HK-2 (cell line): ENCODE results near the gene CFAP221.

Source experiments
- DNase-seq: peaks from one replicate; pipeline ENCODE4 v3.0.0-alpha.2; 2018; ENCODE audit not compliant: unreplicated experiment

CFAP221 gene

DNA sequence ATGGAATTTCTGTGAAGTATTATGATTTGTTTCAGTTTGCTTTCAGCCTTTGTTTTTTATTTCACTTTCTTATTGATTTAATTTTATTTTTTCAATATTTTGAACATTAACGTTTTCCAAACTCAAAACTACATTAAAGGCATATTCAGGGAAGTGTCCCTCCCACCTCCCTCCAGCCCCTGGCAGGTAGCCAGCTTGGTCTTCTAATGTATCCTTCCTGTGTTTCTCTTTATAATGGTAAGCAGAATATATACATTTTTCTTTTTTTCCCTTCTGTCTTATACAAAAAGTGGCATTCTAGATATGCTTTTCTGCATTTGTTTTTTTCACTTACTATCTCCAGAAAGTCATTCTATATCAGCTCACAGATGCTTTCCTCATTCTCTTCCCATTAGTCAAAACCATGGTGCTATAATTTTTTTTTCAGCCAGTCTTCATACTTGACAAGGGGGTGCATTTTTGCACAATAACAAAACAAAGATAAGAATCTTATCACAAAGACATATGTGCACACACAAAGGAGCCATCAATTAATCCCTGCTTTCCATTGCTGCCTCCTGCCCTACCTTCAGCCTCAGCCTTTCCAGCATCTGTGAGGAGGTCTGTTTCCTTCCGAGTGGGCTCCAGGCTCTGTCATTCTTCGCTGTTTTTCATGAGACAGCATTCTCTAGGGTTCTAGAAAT lies 101.1 kb downstream of the CFAP221 start:
- DNase-seq: no peak

DNA sequence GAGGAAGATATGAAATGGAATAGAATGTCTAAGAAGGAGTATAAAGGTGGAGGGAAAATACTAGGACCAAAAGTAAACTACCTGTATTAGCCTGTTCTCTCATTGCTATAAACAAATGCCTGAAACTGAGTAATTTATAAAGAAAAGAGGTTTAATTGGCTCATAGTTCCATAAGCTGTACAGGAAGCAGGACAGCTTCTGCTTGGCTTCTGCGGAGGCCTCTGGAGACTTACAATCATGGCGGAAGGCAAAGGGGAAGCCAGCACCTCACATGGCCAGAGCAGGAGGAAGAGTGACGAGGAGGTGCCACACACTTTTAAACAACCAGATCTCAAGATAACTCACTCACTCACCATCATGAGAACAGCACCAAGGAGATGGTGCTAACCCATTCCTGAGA lies 101.9 kb downstream of the CFAP221 start:
- no peak for DNase-seq

DNA sequence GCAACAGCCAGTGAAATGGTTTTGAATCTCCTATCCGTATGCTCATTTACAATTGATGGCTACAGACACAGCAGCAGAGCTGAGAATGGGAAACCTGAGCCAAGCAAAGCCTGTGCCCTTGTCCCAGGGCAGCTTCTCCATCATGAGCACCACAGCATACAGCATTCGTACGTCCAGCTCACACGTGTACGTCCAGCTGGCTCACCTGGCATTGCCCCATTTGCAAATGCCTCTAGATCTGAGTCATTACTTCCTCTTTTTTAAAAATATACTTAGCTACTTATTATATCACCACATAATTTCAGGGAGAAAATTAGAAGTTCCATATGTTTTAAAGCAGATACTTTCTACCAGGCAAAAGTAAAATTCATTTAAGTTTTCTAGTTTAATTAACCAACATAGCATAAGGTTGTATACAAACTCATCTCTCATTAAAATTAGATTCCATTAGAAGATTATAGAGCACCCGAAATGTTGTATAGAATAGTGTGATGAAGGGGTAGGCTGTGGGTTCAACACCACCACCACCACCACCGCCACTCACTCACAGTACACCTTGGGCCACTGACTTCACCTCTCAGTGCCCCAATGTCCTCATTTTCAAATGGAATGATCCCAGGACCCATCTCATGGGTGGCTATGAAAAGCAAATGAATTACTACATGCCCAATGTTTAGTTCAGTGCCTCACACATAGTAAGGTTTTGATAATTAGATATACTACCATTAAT lies 103.4 kb downstream of the CFAP221 start:
- no peak for DNase-seq

DNA sequence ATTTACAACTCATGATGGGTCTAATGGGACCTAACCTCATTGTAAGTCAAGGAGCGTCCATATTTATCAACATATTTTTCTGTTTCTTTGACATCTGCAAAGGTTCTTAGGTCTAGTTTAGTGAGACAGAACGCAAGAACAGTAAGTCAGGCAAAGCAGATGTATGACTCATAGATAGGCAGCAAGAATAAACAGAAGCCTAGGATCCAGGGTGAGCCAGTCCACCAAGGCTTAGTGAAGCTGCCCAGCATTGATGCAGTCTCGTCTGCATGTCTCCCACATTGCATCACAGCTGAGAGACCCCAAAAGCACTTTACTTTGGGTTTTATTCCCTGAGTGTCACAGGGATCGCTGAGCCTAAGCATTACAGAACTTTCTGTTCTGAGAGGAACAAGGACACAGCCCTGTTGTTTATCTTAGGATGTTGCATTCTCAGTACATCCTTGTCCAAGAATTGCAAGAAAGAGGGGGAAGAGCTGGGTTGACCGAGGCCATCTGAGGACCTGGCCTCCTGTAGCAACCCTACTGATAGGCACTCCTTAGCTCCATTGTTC lies 105.2 kb downstream of the CFAP221 start:
- no peak for DNase-seq

DNA sequence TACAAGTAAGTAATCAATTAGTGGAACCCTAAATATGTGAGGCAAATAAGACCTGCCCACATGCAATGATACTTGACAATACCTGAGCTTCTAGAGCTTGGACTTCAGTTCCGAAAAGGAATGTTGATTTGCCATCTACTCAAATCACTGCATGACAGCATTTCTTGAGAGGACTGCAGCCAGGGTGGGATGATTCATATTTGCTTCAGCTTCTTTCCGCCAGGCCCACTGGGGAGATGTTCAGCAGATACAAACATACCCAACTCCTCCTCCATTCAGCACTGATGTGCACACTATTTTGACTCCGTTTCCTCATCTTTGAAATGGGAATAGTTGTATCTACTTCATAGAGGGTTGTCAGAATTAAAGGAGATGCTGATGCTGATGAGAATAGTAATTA lies 106.0 kb downstream of the CFAP221 start:
- no peak for DNase-seq

DNA sequence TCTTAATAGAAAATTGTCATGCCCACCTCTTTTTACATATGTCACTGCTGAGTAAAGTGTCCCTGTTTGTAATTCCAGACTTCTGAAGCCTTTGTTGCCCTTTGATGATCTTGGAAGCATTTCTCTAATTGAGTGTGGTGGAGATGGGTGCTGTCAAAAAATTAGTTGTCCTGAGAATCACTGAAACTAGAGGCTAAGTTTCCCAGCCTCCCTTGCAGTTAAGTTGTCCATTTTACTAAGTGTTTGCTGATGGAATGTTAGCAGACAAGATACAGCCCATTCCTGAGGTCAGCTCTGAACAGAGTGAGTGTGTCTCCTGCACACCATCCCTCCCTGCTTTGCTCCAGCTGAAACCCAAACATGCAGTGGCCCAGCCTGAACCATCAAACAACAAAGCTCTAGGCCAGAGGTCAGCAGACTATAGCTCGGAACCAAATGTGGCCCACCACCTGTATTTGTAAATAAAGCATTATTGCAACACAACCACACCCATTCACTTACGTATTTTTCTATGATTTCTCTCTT lies 106.7 kb downstream of the CFAP221 start:
- DNase-seq: no peak

DNA sequence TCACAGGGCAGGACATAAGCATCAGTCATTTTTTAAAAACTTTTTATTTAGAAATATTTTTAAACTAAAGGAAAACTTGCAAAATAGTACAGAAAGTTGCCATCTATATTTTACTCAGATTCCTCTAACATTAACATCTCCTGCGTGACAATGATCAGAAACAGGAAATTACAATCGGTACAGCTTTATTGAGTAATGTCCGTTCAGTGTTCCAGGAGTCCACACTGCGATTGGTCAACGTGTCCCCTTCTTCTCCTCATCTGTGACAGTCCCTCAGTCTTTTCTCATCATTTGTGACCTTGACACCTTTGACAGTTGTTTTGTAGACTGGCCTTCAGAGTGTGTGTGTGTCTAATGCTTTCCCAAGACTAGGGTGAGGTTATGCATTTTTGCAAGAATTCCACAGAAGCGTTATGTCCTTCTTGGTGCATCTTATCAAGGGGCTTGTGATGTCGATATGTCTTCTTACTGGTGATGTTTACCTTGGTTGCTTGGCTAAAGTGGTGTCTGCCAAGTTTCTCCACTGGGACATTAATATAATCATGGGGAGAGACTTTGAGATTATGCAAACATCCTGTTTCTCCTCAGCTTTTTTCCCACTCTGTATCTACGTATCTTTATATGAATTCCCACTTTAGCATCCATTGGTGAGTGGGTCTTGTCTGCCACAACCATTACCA lies 113.4 kb downstream of the CFAP221 start:
- no peak for DNase-seq

DNA sequence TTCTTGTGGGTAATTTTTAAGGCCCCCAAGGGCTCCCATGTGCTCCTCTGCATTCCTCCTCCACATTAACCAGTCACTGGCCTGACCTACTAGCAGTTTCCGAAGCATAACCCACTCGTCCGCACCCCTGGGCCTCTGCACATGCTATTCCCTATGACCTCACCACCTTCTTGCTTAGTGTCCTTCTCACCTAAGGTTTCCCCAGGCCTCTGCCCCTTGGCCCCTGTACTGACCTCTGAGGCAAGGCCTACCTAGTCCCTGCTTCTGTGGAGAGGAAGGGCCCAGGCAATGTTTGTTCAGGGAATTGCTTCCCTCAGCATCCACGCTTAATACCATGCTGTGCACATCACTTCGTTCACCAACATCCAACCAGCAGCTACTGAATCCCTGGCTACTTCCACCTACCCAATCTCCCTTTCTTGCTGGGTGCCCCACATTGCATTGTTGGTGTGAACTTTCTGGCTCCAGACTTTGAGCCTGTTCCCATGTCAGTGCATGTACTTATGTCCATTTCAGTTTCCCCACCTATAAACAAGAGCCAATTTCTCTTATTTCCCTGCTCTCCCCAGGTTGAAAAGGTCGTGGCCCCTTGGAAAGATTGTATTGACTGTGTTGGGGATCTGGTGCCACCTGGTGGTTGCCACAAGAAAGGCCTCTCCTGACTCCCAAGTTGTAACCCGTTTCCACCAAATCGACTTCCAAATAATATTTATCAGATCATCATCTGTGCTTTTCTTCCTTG lies 115.5 kb downstream of the CFAP221 start:
- peak; percentile 44 for DNase-seq

DNA sequence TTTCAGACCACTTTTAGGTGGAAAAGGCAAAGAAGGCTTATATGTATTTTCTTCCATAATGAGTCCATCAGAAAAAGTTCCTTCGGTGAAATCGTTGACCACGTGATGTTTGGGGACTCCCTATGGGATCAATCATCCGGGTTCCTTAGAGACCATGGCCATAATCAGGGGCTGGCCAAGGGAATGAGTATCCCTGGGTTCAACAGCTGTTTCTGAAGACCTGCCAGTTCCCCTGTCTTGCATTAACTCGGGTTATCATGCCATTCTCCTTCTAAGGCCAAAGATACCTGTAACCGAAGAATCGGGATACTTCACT lies 116.1 kb downstream of the CFAP221 start:
- DNase-seq: no peak

DNA sequence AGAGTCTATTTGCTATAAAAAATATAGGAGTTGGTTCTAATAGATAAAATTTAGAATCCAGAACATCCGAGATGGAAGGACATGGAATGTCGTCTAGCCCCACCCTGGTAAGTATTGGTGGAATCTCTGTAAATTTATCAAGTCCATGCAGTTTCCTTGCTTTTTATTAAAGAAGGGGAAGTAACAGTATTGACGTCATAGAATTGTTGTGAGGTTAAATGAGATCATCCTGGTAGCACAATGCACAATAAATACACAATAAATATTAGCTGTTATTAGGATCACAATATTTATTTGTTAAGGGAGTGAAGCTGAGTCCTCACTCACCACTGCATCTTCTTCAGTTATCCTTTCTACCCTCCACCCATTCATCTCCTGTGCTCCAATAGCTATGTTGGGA lies 118.0 kb downstream of the CFAP221 start:
- DNase-seq: no peak

DNA sequence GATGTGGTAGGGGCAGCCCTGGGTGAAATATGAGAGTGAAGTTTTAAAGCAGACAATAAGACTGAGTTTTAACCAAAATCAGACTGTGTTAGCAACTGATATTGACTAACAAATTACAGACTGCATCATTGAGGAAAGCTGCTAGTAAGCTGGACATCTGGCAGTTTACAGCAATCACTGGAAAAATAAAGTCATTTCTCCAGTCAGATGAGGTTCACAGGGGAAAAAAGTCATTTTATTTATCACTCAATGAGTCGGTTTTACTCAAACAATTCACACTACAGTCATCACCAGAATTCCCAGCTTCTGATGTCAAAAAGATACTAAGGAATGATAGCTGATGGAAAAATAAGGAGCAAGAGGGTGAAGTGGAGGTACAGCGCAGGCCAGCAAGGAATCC lies 124.3 kb downstream of the CFAP221 start:
- DNase-seq: no peak

DNA sequence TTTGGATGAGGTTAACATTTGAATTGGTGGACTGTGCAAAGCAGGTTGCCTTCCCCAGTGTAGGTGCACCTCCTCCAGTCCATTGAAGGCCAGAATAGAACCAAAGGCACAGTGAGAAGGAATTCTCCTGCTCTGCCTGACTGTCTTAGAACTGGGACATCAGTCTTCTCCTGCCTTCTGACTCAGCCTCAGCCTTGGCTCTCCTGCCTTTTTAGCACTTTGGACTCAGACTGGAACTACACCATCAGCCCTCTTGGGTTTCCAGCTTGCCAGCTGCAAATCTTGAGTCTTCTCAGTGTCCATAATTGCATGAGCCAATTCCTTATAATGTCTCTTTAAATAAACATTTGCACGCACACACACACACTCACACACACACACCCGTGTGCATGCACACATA lies 126.8 kb downstream of the CFAP221 start:
- no peak for DNase-seq

DNA sequence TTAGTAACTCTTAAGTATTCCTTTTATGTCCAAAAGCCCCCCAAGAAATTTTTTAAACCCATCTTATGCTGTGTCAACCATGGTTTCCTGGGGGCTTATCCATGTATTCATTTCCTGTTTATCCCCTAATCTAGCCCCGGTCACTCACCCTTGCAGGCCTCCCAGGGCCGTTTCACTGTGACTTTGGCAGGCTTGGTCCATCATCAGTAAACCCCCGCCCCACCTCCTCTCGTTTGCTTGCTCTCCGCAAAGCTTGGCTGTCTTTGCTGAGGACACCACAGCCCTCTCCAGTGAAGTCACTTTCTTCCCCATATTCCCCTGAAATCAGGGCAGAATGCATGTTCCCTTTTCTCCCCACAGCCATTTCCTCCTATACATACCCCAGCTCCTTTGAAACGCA lies 127.5 kb downstream of the CFAP221 start:
- no peak for DNase-seq

DNA sequence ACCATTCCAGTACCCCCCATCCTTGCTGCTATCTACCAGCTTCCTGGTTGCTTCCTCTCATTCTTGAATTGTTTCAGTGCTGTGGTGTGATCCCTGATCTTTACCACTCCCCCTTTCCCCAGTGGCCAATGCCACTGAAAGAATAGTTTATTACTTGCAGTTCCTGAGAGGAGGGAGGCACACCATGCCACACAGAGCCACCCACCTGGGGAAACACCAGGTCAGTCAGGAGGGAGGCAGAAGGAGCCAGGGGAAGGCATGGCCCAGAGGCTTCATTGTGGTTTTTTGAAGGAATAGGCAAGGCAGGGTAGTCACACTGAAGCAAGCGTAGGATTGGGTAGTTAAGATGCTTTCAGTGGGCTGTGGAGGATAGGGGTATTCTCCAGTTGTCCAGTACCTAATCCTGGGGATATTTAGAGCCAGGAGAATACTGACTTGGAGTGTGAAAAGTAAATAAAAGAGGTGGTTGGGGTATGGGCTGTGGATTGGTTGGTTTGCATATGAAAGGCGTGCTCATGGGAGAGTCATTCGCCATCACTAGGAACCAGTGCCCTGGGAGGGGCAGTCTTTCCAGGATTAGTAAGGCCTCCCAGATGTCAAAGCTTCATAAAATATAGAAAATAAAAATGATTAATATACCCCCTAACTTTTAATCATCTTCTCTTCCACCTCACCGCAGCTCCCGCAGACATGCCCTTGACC lies 128.1 kb downstream of the CFAP221 start:
- DNase-seq: no peak

DNA sequence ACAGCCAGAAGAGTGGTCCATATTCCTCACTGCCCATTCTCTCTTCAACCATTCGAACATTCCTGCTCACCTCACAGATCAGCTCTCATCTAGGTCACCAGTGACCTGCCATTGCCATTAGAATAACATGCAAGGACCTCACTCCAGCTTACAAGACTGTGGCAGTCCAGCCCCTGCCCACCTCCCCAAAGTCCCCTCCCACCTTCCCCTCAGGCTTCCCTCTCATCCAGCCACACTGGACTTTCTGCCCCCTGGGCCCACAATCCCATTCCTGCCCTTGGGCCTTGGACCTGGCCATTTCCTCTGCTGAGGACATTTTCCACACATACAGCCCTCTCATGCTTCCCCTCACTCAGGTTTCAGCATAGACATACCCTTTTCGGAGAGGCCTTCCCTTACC lies 129.5 kb downstream of the CFAP221 start:
- no peak for DNase-seq

DNA sequence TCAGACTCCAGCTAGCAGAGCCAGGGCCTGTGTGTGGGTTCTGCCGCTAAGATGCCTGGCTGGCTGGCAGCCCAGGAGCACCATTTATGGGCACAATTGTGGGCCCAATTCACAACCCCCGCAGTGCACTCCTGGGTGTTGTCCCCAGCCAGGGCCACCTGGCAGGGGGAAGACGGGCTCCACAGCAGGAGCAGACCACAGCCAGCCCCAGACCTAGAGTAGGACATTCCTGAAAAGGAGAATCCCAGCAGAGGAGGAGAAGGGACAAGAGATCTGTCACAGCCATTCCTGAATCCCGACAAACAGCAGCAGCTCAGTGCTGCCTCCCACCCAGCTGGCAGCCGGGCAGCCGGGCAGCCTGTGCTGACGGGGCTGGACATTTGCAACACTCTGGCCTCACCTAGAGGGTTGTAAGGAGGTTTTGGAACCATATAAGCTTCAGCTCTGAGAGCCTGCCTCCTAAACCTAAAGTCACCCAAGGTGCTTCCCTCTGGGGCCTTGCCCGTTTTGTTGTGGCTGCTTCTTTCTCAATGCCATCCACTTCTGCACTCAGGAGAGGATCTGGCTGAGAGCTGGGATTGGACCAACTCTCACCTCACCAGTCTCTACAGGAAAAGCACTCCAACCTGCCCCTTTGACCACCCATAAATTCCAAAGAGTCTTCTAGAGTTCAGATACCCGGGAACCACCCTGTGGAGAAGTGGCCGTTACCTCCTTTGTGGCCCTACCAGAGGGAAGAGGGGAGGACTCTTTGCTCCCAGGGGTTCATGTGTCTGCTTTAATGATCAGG lies 130.7 kb downstream of the CFAP221 start:
- DNase-seq: no peak

DNA sequence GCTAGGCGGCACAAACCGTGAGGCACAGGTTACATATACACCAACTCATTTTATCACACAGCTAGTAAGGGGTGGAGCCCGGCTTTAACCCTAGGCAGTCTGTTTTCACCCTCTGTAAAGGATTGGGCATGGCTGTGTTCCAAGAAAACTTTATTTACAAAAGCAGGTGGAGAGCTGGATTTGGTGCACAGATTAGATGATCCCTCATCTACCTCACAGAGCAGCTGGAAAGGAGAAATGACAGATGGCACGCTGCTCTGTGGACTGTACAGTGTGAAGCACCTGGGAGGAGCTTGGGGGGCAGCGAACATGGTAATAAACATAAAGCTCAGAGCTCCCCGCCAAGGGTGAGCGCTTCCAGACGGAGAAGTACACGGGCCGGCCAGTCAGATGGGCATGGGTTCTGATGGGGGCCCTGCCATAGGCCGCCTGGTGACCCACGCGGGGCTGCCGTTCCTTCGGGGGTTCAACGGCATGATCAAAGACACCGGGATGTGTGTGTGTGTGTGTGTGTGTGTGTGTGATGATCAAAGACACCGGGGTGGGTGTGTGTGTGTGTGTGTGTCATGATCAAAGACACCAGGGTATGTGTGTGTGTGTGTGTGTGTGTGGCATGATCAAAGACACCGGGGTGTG lies 133.9 kb downstream of the CFAP221 start:
- no peak for DNase-seq

DNA sequence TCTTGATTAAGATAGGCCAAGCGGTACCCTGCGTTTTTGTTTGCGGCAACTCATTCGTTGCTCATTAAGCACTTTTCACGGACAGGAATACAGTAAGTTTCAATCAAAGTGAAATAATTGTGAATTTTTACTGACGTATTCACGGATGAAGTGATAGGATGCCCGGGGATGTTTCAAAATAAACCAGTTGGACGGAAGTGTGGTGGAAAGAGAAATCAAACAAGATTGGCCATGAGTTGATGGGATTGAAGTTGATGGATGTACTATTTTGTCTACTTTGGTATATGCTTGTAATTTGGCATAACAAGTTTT lies 135.2 kb downstream of the CFAP221 start:
- no peak for DNase-seq

DNA sequence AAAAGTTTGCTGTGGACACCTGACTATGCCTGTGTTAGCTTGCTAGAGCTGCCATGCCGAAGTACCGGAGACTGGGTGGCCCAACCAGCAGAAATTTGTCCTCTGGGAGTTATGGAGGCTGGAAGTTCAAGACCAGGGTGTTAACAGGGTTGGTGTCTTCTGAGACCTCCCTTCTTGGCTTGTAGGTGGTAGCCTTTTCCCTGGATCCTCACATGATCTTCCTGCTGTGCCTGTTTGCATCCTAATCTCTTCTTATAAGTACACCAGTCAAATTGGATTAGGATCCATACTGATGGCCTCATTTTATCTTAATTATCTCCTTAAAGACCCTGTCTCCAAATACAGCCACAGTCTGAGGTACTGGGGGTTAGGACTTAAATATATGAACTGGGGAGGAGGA lies 135.6 kb downstream of the CFAP221 start:
- no peak for DNase-seq

DNA sequence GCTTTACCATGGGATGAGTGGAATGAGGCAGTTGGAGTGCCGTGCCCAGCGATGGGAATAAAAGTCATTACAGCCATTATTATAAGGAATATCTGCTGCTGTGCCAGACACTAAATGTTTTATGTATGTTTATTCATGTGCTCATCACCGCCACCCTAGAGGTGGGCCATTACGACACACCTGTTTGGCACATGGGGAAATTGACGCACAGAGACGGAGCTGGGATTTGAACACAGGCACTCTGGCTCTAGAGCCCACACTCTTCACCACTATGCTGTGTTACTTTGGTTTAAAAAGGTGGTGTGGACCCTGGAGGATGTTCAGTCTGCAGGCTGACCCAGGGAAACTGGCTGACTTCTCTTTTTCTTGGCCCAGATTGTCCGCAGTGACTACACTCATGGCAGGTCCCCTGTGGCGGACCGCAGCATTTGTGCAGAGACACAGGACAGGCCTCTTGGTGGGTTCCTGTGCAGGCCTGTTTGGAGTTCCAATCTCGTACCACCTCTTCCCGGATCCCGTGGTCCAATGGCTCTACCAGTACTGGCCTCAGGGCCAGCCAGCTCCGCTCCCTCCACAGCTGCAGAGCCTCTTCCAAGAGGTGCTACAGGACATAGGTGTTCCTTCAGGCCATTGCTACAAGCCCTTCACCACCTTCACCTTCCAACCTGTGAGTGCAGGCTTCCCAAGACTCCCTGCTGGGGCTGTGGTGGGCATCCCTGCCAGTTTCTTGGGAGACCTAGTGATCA lies 136.4 kb downstream of the CFAP221 start:
- DNase-seq: no peak
